Trophoblast cell (in vitro differentiated cells and primary cell): Measurements from ENCODE around the gene SLC16A9.

ENCODE experiments used
- DNase-seq, 2 donors: peaks; one replicate each; pipeline ENCODE4 v3.0.0-alpha.2; 2016
- H2AFZ ChIP-seq: 2 replicates; pipeline ENCODE4 v1.6.1; 2013; ENCODE audit warnings: low read length, moderate library complexity, mild to moderate bottlenecking; ENCODE audit not compliant: insufficient read depth, poor library complexity
- H2AK5ac ChIP-seq: 2 replicates; pipeline ENCODE4 v1.6.1; 2013; ENCODE audit warnings: mild to moderate bottlenecking, low read length
- H2BK120ac ChIP-seq: 2 replicates; pipeline ENCODE4 v1.6.1; 2013; ENCODE audit warnings: low read length, mild to moderate bottlenecking, moderate library complexity; ENCODE audit not compliant: insufficient read depth, poor library complexity
- H2BK12ac ChIP-seq: 2 replicates; pipeline ENCODE4 v1.6.1; 2013; ENCODE audit warnings: mild to moderate bottlenecking, low read length, moderate library complexity
- H2BK5ac ChIP-seq: 2 replicates; pipeline ENCODE4 v1.6.1; 2013; ENCODE audit warnings: low read length, low read depth, moderate library complexity, mild to moderate bottlenecking; ENCODE audit not compliant: poor library complexity
- H3K14ac ChIP-seq: 2 replicates; pipeline ENCODE4 v1.6.1; 2013; ENCODE audit warnings: mild to moderate bottlenecking, low read length
- H3K18ac ChIP-seq: 2 replicates; pipeline ENCODE4 v1.6.1; 2013; ENCODE audit warnings: mild to moderate bottlenecking, low read length
- H3K23ac ChIP-seq: 2 replicates; pipeline ENCODE4 v1.6.1; 2013; ENCODE audit warnings: low read length
- H3K27ac ChIP-seq: 2 replicates; pipeline ENCODE4 v1.5.1; 2013; ENCODE audit warnings: low read depth, mild to moderate bottlenecking, inconsistent platforms, low read length, moderate library complexity
- H3K27me3 ChIP-seq: 2 replicates; pipeline ENCODE4 v1.6.1; 2013; ENCODE audit warnings: inconsistent platforms, mild to moderate bottlenecking, low read length, moderate library complexity; ENCODE audit not compliant: insufficient read depth
- H3K36me3 ChIP-seq, 2 experiments: 1 replicate in 1 of 2; 2 replicates in 1 of 2; pipeline ENCODE4 v1.6.1; 2013; ENCODE audit warnings: low read length in 2 of 2, mild to moderate bottlenecking in 2 of 2, moderate library complexity in 1 of 2; ENCODE audit not compliant: insufficient read depth in 2 of 2, control insufficient read depth in 1 of 2
- H3K4ac ChIP-seq: 2 replicates; pipeline ENCODE4 v1.6.1; 2013; ENCODE audit warnings: low read depth, mild to moderate bottlenecking, low read length, moderate library complexity
- H3K4me1 ChIP-seq, 2 experiments: 1 replicate in 1 of 2; 2 replicates in 1 of 2; pipeline ENCODE4 v1.6.1; 2013; ENCODE audit warnings: low read length in 2 of 2, mild to moderate bottlenecking in 2 of 2, moderate library complexity in 1 of 2; ENCODE audit not compliant: insufficient read depth in 2 of 2, control insufficient read depth in 1 of 2
- H3K4me2 ChIP-seq: 2 replicates; pipeline ENCODE4 v1.6.1; 2013; ENCODE audit warnings: inconsistent platforms, mild to moderate bottlenecking, low read length, moderate library complexity
- H3K4me3 ChIP-seq: 2 replicates; pipeline ENCODE4 v1.5.1; 2013; ENCODE audit warnings: mild to moderate bottlenecking, low read depth, low read length, inconsistent platforms
- H3K79me1 ChIP-seq: one replicate; pipeline ENCODE4 v1.6.1; 2013; ENCODE audit warnings: low read length
- H3K79me2 ChIP-seq: 2 replicates; pipeline ENCODE4 v1.6.1; 2013; ENCODE audit warnings: low read length, mild to moderate bottlenecking; ENCODE audit not compliant: control insufficient read depth, insufficient read depth, poor library complexity
- H3K9ac ChIP-seq: 2 replicates; pipeline ENCODE4 v1.6.1; 2013; ENCODE audit warnings: mild to moderate bottlenecking, low read length
- H3K9me3 ChIP-seq: 2 replicates; pipeline ENCODE4 v1.6.1; 2013; ENCODE audit warnings: low read depth, mild to moderate bottlenecking, control low read depth, inconsistent platforms, low read length; ENCODE audit not compliant: insufficient read depth
- H4K12ac ChIP-seq: 2 replicates; pipeline ENCODE4 v1.6.1; 2013; ENCODE audit warnings: low read depth, mild to moderate bottlenecking, low read length, moderate library complexity
- H4K8ac ChIP-seq: 2 replicates; pipeline ENCODE4 v1.6.1; 2013; ENCODE audit warnings: low read depth, mild to moderate bottlenecking, low read length, moderate library complexity
- H4K91ac ChIP-seq: one replicate; pipeline ENCODE4 v1.6.1; 2013; ENCODE audit warnings: low read depth, mild to moderate bottlenecking, low read length, moderate library complexity
- WGBS: extraction: QIAGEN DNeasy Blood & Tissue Kit; methylation state at CpG from one replicate; pipeline ENCODE4 v1.1.7; 2013; ENCODE audit warnings: missing lambda C conversion rate; ENCODE audit not compliant: insufficient read length, insufficient coverage; ENCODE audit errors: extremely low coverage; 5-methylcytosine and 5-hydroxymethylcytosine counted together

Gene SLC16A9

GRCh38 chr10:59625721-59626522 lies 83.7 kb downstream of the SLC16A9 start:
- Histone ChIP-seq H4K8ac (no peak overlapping the region), H3K79me1 (no peaks in the 10 kb centered on the region), H3K27me3 (no peaks in the 10 kb centered on the region), H3K4ac (no peak overlapping the region), H4K12ac (no peak overlapping the region), H3K14ac (no peak overlapping the region), H2BK120ac (no peak overlapping the region), H3K18ac (no peak overlapping the region), H2BK5ac (no peak overlapping the region), H3K36me3 (no peaks in the 10 kb centered on the region), H2AFZ (no peak overlapping the region), H3K79me2 (no peaks in the 10 kb centered on the region), H3K9me3 (no peaks in the 10 kb centered on the region), H3K4me2 (no peak overlapping the region), H2AK5ac (no peak overlapping the region), H2BK12ac (no peak overlapping the region), H4K91ac (no peak overlapping the region), H3K4me1 (no peaks in the 10 kb centered on the region), H3K27ac (no peak overlapping the region), H3K9ac (no peak overlapping the region), H3K23ac (no peak overlapping the region), H3K4me3 (no peak overlapping the region)
- no CpG with 5 or more reads among the region's 8 CpGs for WGBS
- peak; percentile 48 to 92 for DNase-seq

GRCh38 chr10:59624951-59625350 lies 84.7 kb downstream of the SLC16A9 start:
- no peak overlapping the region for H3K4me2 ChIP-seq
- H4K91ac ChIP-seq: no peak overlapping the region
- H2BK5ac ChIP-seq: no peak overlapping the region
- H3K79me1 ChIP-seq: no peaks in the 10 kb centered on the region
- no peaks in the 10 kb centered on the region for H3K27me3 ChIP-seq
- no peak overlapping the region for H3K23ac ChIP-seq
- H3K79me2 ChIP-seq: no peaks in the 10 kb centered on the region
- H3K14ac ChIP-seq: no peak overlapping the region
- no peak overlapping the region for H2AK5ac ChIP-seq
- no peak overlapping the region for H4K8ac ChIP-seq
- no peak for DNase-seq
- no peak overlapping the region for H3K4ac ChIP-seq
- no peak overlapping the region for H3K27ac ChIP-seq
- no peak overlapping the region for H3K18ac ChIP-seq
- H3K4me3 ChIP-seq: no peak overlapping the region
- H4K12ac ChIP-seq: no peak overlapping the region
- WGBS: no CpG with 5 or more reads among the region's 8 CpGs
- no peak overlapping the region for H3K9ac ChIP-seq
- no peaks in the 10 kb centered on the region for H3K9me3 ChIP-seq
- H3K4me1 ChIP-seq: no peaks in the 10 kb centered on the region
- H2AFZ ChIP-seq: no peak overlapping the region
- H2BK12ac ChIP-seq: no peak overlapping the region
- no peak overlapping the region for H2BK120ac ChIP-seq
- H3K36me3 ChIP-seq: no peaks in the 10 kb centered on the region

- no peak overlapping the region for H2AFZ ChIP-seq
- no peaks in the 10 kb centered on the region for H3K79me2 ChIP-seq
- whole genome bisulfite sequencing: no CpG with 5 or more reads among the region's 3 CpGs
- H2BK12ac ChIP-seq: no peak overlapping the region
- H2BK120ac ChIP-seq: no peak overlapping the region
- no peak overlapping the region for H4K8ac ChIP-seq
- no peak overlapping the region for H3K4ac ChIP-seq
- no peaks in the 10 kb centered on the region for H3K36me3 ChIP-seq
- H2AK5ac ChIP-seq: no peak overlapping the region
- no peak overlapping the region for H4K91ac ChIP-seq
- peak; percentile 53 to 82 for DNase-seq
- no peak overlapping the region for H3K14ac ChIP-seq
- no peak overlapping the region for H4K12ac ChIP-seq
- H3K4me1 ChIP-seq: no peaks in the 10 kb centered on the region
- no peak overlapping the region for H2BK5ac ChIP-seq
- no peak overlapping the region for H3K27ac ChIP-seq
- no peaks in the 10 kb centered on the region for H3K9me3 ChIP-seq
- no peaks in the 10 kb centered on the region for H3K27me3 ChIP-seq
- no peak overlapping the region for H3K9ac ChIP-seq
- H3K18ac ChIP-seq: no peak overlapping the region
- H3K23ac ChIP-seq: no peak overlapping the region
- no peak overlapping the region for H3K4me2 ChIP-seq
- no peaks in the 10 kb centered on the region for H3K79me1 ChIP-seq
- H3K4me3 ChIP-seq: no peak overlapping the region
These were observed 85.5 kb downstream of the SLC16A9 start for GRCh38 chr10:59624136-59624535.

- H3K18ac ChIP-seq: no peak overlapping the region
- H3K4me1 ChIP-seq: no peaks in the 10 kb centered on the region
- no peak overlapping the region for H3K23ac ChIP-seq
- no peaks in the 10 kb centered on the region for H3K79me2 ChIP-seq
- no peak overlapping the region for H2BK12ac ChIP-seq
- H2BK120ac ChIP-seq: no peak overlapping the region
- no peak overlapping the region for H4K91ac ChIP-seq
- no peaks in the 10 kb centered on the region for H3K36me3 ChIP-seq
- H4K12ac ChIP-seq: no peak overlapping the region
- no peak overlapping the region for H3K14ac ChIP-seq
- no peak overlapping the region for H3K4me3 ChIP-seq
- H3K9ac ChIP-seq: no peak overlapping the region
- no peaks in the 10 kb centered on the region for H3K79me1 ChIP-seq
- no CpG with 5 or more reads among the region's 16 CpGs for WGBS
- no peak overlapping the region for H3K4ac ChIP-seq
- H2AFZ ChIP-seq: no peak overlapping the region
- no peaks in the 10 kb centered on the region for H3K27me3 ChIP-seq
- no peak overlapping the region for H4K8ac ChIP-seq
- DNase-seq: no peak
- no peak overlapping the region for H3K4me2 ChIP-seq
- H3K27ac ChIP-seq: no peak overlapping the region
- H3K9me3 ChIP-seq: no peaks in the 10 kb centered on the region
- H2AK5ac ChIP-seq: no peak overlapping the region
- no peak overlapping the region for H2BK5ac ChIP-seq
These were observed 86.2 kb downstream of the SLC16A9 start for GRCh38 chr10:59623133-59624121.
